HG03066 (cell line): ENCODE measurements around the gene CDH23.

Experiments used
- ATAC-seq: cut with Tn5 transposase; IDR thresholded peaks from one replicate; pipeline ENCODE4 v1.9.1; 2021; ENCODE audit warnings: low read depth; ENCODE audit not compliant: unreplicated experiment

The CDH23 gene

GRCh38 chr10:71614946-71615345 is 218.2 kb downstream of the CDH23 start:
- ATAC-seq = no peak

- ATAC-seq = no peak
Measured at GRCh38 chr10:71615538-71616329, 219.0 kb downstream of the CDH23 start.

DNA sequence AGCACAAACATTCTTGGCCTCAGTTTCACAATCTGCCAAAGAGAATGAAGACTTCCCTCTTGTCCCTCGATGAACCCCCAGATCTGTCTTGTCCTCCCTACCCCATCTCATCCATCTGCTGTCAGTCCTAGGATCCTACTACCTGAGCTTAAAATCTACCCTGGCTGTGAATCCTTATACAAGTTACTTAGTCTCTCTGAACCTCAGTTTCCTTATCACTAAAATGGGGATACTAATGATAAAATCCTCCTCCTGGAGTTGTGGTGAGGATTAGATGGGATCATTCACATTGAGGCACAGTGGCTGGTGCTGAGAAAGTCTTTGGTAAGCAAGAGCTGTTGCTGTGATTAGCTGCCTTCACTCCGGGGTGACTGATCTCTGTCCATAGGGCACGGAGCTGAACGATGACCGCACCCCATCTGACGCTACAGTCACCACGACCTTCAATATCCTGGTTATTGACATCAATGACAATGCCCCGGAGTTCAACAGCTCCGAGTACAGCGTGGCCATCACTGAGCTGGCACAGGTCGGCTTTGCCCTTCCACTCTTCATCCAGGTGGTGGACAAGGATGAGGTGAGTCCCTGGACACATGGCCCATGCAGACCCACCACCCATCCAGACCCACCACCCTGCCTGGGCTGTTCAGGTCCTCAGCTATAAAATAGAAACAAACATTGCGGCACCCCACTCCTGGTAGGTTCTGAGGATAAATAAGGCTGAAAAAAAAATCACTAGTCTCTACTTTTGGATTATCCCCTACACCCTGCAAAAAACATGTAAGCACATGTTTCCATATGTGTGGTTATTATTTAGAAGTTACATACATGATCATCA is 220.3 kb downstream of the CDH23 start:
- ATAC-seq = no peak

GRCh38 chr10:71618176-71618575 is 221.5 kb downstream of the CDH23 start:
- ATAC-seq = no peak

DNA sequence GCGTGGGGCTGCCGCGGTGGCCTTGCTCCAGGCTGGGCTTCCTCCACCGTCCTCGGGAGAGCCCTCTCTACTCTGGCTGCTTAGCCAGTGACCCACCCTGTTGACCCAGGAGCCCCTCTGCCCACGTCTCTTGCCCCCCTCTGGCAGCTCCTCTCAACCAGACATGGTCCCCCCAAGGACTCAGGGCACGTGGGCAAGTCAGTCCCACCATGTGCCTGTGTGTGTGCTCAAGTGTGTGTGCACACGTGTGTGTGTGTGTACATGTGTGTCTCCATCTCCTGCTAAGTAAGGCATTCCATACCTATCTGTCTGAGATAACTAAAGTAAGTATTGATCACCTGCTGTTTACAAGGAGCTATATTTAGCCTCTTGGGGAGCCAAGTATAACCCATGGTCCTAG is 221.9 kb downstream of the CDH23 start:
- ATAC-seq = no peak

DNA sequence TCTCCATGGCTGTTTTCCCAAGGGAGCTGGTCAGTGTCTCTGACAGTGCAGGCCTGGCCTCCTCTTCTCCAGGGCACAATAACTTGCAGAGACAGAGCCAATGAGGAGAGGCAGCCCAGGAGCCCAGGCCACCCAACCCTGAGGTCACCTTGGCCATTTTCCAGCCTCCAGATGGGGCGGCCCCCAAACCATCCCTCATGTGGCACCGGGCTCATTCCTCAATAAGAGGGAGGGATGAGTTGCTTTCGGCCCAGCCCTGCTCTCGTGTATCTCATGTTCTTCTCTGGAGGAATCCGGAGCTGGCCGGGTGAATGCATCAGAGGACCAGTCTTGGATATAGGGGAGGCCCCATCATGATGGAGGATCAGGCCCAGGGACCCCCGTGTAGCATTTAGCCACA is 223.9 kb downstream of the CDH23 start:
- no peak for ATAC-seq

DNA sequence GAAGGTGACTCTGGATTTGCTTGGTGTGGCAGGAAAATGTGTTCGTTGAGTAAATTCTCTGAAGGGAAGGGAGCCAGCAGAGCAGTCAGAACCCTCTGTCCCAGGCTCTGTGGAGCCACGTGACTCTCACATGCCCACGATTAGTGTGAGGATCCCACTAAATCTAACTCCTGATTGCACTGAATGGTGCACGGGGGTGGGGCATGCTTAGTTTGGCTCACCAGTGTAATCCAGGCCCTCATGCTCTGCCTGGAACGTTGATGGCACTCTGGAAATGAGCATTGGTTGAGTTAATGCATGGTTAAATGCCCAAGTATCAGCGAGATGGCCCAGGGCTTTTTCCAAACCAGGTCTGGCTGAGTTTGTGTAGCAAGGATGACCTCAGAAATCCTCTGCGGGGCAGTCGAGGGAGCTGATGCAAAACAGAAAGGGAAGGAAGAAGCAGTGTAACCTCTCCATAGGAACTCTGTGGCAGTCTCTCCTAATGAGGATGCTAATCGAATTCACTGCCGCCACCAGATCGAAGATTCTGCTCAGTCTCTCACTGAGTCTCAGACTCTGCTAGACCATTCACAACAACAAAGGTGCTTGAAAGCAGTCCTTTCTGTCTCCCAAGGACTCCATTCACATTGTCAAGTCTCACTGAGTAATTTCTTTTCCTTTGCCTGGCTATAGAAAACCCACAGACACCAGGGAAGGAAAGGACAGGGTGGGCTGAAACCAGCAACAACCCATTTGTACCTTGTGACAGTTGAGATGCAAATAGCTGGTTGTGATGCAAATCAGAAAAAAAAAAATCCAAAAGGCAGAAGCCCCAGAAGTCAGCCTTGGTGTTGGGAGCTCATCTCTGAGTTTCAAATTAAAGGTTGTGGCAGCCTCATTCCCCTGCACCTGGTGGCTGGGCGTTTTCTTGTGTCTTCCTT is 224.8 kb downstream of the CDH23 start:
- ATAC-seq = no peak

- no peak for ATAC-seq
Measured at GRCh38 chr10:71622154-71622526, 225.4 kb downstream of the CDH23 start.

DNA sequence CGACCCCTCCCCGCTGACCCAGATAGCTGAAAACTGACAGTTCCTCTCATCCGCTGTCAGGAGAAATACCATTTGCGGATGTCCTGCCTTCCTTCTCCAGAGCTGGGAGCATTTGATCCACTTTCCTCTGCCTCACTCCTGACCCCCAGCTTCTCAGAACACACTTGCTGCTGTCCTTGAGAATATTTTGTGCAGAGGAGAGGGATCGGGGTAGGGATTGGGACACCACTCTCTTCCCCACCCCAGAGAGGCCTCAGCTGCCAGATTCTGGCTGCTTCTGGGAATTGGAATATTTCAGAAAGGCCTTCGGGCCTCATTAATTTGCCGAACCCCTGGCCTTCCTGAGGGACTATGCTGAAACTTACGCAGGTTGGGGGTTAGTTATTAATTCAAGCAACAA is 225.9 kb downstream of the CDH23 start:
- ATAC-seq = no peak

DNA sequence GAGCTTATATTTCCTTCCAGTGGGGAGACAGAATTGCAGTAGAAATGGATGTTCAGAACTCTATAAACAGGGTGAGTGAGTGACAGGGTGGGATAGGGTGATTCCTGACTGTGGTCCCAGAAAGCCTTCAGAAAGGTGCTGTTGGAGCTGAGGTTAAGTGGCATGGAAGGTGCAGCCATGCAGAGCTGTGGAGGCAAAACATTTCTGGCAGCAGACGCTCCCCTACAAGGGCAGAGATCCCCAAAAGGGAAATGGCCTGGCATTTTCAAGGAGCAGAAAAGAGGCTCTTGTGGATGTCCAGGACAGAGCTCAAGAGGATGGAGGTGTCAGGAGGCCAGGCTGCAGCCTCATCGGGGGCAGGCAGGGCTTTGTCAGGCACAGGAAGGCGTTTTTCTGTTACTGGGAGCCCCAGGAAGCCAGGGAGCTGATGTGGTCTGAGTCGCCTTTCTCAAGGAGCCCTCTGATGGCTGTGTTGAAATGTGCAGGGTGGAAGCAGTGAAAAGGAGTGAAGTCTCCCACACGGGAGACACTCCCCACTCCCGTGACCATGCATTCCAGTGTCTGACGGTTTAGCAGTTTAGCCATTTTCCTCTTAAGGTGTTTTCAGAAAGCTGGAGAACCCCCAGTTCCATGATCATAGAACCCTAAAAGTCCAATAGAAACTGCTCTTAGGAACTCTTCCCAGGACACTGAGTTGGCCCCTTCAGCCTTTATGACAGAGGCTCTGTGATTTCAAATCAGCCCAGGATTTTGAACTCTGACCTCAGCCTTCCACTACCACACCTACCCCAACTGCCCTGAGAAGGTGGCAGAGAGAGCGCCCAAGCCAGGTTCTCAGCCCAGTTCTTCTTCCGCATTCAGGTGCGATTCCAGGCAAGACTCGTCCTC is 226.6 kb downstream of the CDH23 start:
- ATAC-seq = no peak

DNA sequence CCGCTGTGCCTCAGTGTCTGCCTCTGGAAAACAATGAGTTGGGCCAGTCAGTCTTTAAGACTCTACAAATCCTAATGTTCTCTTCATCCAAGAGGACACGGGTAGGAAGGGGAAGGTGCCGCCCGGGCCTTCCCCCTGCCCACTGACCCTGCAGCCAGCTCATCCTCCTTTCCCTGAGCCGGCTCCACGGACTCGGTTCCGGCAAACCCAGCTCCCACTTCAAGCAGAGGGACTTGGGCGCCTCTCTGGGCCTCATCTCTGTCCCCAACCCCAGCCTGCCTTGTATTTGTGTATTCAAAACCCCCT is 227.2 kb downstream of the CDH23 start:
- ATAC-seq = no peak

GRCh38 chr10:71625445-71626175 is 228.9 kb downstream of the CDH23 start:
- no peak for ATAC-seq

DNA sequence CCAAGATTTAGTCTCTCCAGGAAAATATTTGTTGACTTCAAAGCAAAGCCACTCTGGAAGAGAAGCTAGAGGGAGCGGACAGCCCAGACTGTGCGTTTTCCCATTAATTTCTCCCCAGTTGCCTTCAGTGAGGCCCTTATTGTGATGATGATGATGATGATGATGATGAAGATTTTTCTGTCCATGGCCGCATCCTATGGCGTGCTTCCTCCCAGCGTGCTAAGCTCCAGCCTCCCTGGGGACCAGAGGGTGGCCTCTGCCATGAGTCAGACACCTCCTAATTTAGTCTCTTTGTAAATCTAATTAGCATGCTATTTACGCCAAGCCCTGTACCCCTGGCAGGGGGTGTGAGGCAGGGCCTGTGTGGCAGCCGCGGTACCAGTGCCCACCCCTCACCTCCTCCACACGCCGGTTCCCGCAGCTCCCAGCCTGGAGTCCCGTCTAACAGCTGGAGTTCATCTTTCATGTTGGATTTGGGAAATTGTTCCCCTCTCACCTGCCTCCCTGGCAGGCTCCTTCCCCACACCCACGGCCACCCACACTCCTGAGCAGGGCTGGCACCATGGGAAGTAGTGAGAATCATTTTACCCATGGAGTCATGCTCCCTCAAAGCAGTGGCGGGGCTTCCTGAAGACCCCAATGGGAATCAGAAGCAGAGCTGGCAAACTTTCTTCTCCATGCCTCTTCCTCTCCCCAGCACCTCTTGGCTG is 230.7 kb downstream of the CDH23 start:
- ATAC-seq = no peak

- ATAC-seq = no peak
Measured at GRCh38 chr10:71627956-71628355, 231.2 kb downstream of the CDH23 start.

- ATAC-seq = no peak
Measured at GRCh38 chr10:71629131-71629530, 232.4 kb downstream of the CDH23 start.

DNA sequence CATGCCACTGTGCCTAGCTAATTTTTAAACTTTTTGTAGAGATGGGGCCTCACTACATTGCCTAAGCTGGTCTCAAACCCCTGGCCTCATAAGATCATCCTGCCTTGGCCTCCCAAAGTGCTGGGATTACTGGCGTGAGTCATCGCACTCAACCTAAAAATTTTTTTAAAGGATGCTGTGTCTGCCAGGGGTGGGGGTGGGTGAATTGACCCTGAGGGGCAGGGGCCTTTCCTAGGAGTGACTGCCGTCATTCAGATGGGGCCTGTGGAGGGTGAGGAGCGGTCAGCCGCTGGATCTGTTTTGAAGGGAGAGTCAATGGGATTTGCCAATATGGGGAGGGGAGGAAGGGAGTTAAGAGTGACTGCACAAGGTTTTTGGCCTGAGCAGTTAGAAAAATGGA is 233.4 kb downstream of the CDH23 start:
- no peak for ATAC-seq

- no peak for ATAC-seq
Measured at GRCh38 chr10:71631007-71631861, 234.5 kb downstream of the CDH23 start.
